H9 (cell line): ENCODE data around the gene KIF15. TPM values are rescaled to one million over a fixed set of nuclear protein-coding genes. Genes with fewer than 3 reads are reported as not detected.

Source experiments
- DNase-seq: peaks from one replicate; pipeline ENCODE4 v3.0.0-alpha.2; 2017
- H2AFZ ChIP-seq: one replicate; pipeline ENCODE4 v1.6.1; 2013; ENCODE audit warnings: mild to moderate bottlenecking, low read length, control low read depth, moderate library complexity
- H2AK5ac ChIP-seq: 2 replicates; pipeline ENCODE4 v1.6.1; 2013; ENCODE audit warnings: low read length, control low read depth, mixed read lengths; ENCODE audit not compliant: insufficient read length
- H2BK120ac ChIP-seq: one replicate; pipeline ENCODE4 v1.6.1; 2013; ENCODE audit warnings: low read depth, mild to moderate bottlenecking, low read length, control low read depth, inconsistent platforms; ENCODE audit not compliant: poor library complexity, severe bottlenecking
- H2BK12ac ChIP-seq: 2 replicates; pipeline ENCODE4 v1.6.1; 2013; ENCODE audit warnings: low read length, control low read depth, mixed read lengths, low read depth; ENCODE audit not compliant: insufficient read length
- H2BK15ac ChIP-seq: 2 replicates; pipeline ENCODE4 v1.6.1; 2013; ENCODE audit warnings: low read depth, low read length, control low read depth
- H2BK20ac ChIP-seq: one replicate; pipeline ENCODE4 v1.6.1; 2013; ENCODE audit warnings: low read depth, mild to moderate bottlenecking, low read length, control low read depth, inconsistent platforms; ENCODE audit not compliant: poor library complexity, severe bottlenecking
- H2BK5ac ChIP-seq: 2 replicates; pipeline ENCODE4 v1.6.1; 2013; ENCODE audit warnings: low read length, control low read depth, mixed read lengths; ENCODE audit not compliant: insufficient read length
- H3K14ac ChIP-seq: 2 replicates; pipeline ENCODE4 v1.6.1; 2013; ENCODE audit warnings: low read length, control low read depth; ENCODE audit not compliant: insufficient read depth
- H3K18ac ChIP-seq: 2 replicates; pipeline ENCODE4 v1.6.1; 2013; ENCODE audit warnings: low read depth, mild to moderate bottlenecking, mixed read lengths, low read length, control low read depth; ENCODE audit not compliant: insufficient read length
- H3K23ac ChIP-seq: 2 replicates; pipeline ENCODE4 v1.6.1; 2013; ENCODE audit warnings: low read length, control low read depth, mixed read lengths, low read depth; ENCODE audit not compliant: insufficient read length
- H3K23me2 ChIP-seq: 2 replicates; pipeline ENCODE4 v1.6.1; 2013; ENCODE audit warnings: low read depth, mild to moderate bottlenecking, mixed read lengths, low read length, control low read depth; ENCODE audit not compliant: insufficient read length, poor library complexity, severe bottlenecking
- H3K27ac ChIP-seq: 2 replicates; pipeline ENCODE4 v1.5.1; 2013; ENCODE audit warnings: low read length, control low read depth, mixed read lengths, low read depth; ENCODE audit not compliant: insufficient read length
- H3K27me3 ChIP-seq: 2 replicates; pipeline ENCODE4 v1.6.1; 2013; ENCODE audit warnings: low read length, control low read depth, inconsistent platforms; ENCODE audit not compliant: insufficient read depth
- H3K4ac ChIP-seq: 2 replicates; pipeline ENCODE4 v1.6.1; 2013; ENCODE audit warnings: low read depth, mild to moderate bottlenecking, control low read depth, inconsistent platforms, low read length, moderate library complexity
- H3K4me1 ChIP-seq: 2 replicates; pipeline ENCODE4 v1.6.1; 2013; ENCODE audit warnings: low read length, control low read depth, inconsistent platforms; ENCODE audit not compliant: insufficient read depth
- H3K4me2 ChIP-seq: 2 replicates; pipeline ENCODE4 v1.6.1; 2013; ENCODE audit warnings: low read length, control low read depth, mixed read lengths; ENCODE audit not compliant: insufficient read length, insufficient read depth
- H3K56ac ChIP-seq: 2 replicates; pipeline ENCODE4 v1.6.1; 2013; ENCODE audit warnings: low read depth, mild to moderate bottlenecking, mixed read lengths, low read length, control low read depth; ENCODE audit not compliant: insufficient read length
- H3K79me1 ChIP-seq: 2 replicates; pipeline ENCODE4 v1.6.1; 2013; ENCODE audit warnings: low read depth, mild to moderate bottlenecking, moderate library complexity, low read length, control low read depth, inconsistent platforms; ENCODE audit not compliant: insufficient read depth, poor library complexity, severe bottlenecking
- H3K79me2 ChIP-seq: 2 replicates; pipeline ENCODE4 v1.6.1; 2013; ENCODE audit warnings: low read length, control low read depth, inconsistent platforms; ENCODE audit not compliant: insufficient read depth
- H3K9ac ChIP-seq: 2 replicates; pipeline ENCODE4 v1.6.1; 2013; ENCODE audit warnings: low read length, control low read depth, mixed read lengths; ENCODE audit not compliant: insufficient read length; ENCODE audit errors: extremely low read depth
- H3K9me3 ChIP-seq: one replicate; pipeline ENCODE4 v1.6.1; 2013; ENCODE audit warnings: low read depth, low read length, inconsistent platforms; ENCODE audit not compliant: control insufficient read depth
- H3T11ph ChIP-seq: one replicate; pipeline ENCODE4 v1.6.1; 2013; ENCODE audit warnings: mild to moderate bottlenecking, low read length, control low read depth, inconsistent platforms
- H4K20me1 ChIP-seq: one replicate; pipeline ENCODE4 v1.6.1; 2013; ENCODE audit not compliant: control insufficient read depth, insufficient read length, insufficient read depth
- H4K5ac ChIP-seq: 2 replicates; pipeline ENCODE4 v1.6.1; 2013; ENCODE audit warnings: low read depth, mild to moderate bottlenecking, mixed read lengths, low read length, control low read depth; ENCODE audit not compliant: insufficient read length
- H4K8ac ChIP-seq: replicated peaks from 2 replicates; pipeline ENCODE4 v1.6.1; 2013; ENCODE audit warnings: low read length, control low read depth, mixed read lengths, low read depth; ENCODE audit not compliant: insufficient read length
- H4K91ac ChIP-seq: 2 replicates; pipeline ENCODE4 v1.6.1; 2013; ENCODE audit warnings: low read depth, mild to moderate bottlenecking, moderate library complexity, mixed read lengths, low read length, control low read depth; ENCODE audit not compliant: insufficient read length
- H3K27ac Mint-ChIP-seq, 3 experiments: 2 replicates in 2 of 3; 3 replicates in 1 of 3; pipeline ENCODE4 v1.8.0; 2020 to 2021; ENCODE audit warnings: mixed read lengths in 3 of 3, mild to moderate bottlenecking in 1 of 3, moderate library complexity in 1 of 3
- H3K27me3 Mint-ChIP-seq: 2 replicates; pipeline ENCODE4 v1.8.0; 2021; ENCODE audit warnings: low read depth, mild to moderate bottlenecking, moderate library complexity, mixed read lengths
- H3K36me3 Mint-ChIP-seq, 3 experiments: 2 replicates in 2 of 3; 3 replicates in 1 of 3; pipeline ENCODE4 v1.8.0; 2020 to 2021; ENCODE audit warnings: low read depth in 3 of 3, mixed read lengths in 3 of 3; ENCODE audit not compliant: insufficient read depth in 1 of 3
- H3K4me1 Mint-ChIP-seq, 2 experiments: 2 replicates each; pipeline ENCODE4 v1.8.0; 2020; ENCODE audit warnings: mixed read lengths in 2 of 2
- H3K4me3 Mint-ChIP-seq, 2 experiments: 2 replicates in 1 of 2; 3 replicates in 1 of 2; pipeline ENCODE4 v1.8.0; 2020 to 2021; ENCODE audit warnings: mild to moderate bottlenecking in 2 of 2, mixed read lengths in 2 of 2, moderate library complexity in 1 of 2
- H3K9me3 Mint-ChIP-seq, 2 experiments: 2 replicates in 1 of 2; 3 replicates in 1 of 2; pipeline ENCODE4 v1.8.0; 2020; ENCODE audit warnings: mild to moderate bottlenecking in 2 of 2, mixed read lengths in 2 of 2, moderate library complexity in 1 of 2
- WGBS: extraction: QIAGEN DNeasy Blood & Tissue Kit; methylation state at CpG from one replicate; pipeline ENCODE4 v1.1.7; 2013; ENCODE audit warnings: missing lambda C conversion rate, low lambda C conversion rate, mixed read lengths; ENCODE audit not compliant: insufficient read length; ENCODE audit errors: extremely low coverage; 5-methylcytosine and 5-hydroxymethylcytosine counted together
- total RNA-seq: library from RNA; stranded (reverse); gene quantifications from 2 replicates; pipeline ENCODE4 v1.2.1, GENCODE V29; 2021
- TF ChIP-seq, protein P1 (sequence below): fragments of 200-600 bp; sonication (generic); conservative IDR thresholded peaks from 3 replicates; pipeline ENCODE4 v1.8.0; 2021; ENCODE audit warnings: antibody characterized with exemption, mild to moderate bottlenecking

Gene KIF15
- total RNA-seq, 1 experiment from 2014 or later: 25.0 TPM

DNA sequence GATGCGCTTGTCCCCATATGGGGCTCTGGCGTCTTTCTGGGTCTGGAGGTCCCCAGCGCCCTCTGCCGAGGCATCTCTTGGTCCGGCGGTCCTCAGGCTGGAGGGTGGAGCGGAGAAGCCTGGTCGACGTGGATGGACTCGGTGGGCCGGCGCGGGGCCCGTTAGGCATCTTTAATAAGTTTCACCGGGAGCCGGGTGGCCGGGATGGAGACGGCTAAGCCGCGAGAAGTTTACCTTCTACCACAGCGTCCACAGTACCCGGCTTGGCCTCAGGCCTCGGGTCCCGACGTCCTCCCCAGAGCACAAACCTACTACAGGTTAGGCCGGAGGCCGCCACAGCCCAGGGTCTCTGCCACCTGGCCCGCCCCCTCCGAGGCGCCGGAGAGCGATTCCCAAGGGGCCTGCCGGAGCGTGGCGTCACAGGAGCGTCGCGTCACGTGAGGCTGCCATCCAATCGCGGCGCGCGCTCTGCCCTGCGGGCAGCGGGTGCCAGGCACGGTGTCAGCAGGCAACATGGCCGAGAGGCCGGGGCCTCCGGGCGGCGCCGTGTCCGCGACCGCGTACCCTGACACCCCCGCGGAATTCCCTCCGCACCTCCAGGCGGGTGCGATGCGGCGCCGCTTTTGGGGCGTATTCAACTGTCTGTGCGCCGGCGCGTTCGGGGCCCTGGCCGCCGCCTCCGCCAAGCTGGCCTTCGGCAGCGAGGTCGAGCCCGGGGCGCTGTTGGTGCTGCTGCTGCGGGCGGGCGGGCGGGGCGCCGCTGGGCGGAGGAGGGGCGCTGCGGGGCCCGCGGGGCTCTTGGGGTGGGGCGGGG is 100.0 kb downstream of the KIF15 start, which contains the start of gene TMEM42:
Gene TMEM42, plus strand, starts transcription at position 501 of the 814 bp plus-strand sequence. Its CDS starts 13 bp downstream, at position 514.
- H4K5ac ChIP-seq: no peak within 1 kb of the TSS
- no peak within 1 kb of the TSS for H3K4ac ChIP-seq
- no CpG with 5 or more reads among the region's 91 CpGs for WGBS
- TF ChIP-seq, protein P1, sequence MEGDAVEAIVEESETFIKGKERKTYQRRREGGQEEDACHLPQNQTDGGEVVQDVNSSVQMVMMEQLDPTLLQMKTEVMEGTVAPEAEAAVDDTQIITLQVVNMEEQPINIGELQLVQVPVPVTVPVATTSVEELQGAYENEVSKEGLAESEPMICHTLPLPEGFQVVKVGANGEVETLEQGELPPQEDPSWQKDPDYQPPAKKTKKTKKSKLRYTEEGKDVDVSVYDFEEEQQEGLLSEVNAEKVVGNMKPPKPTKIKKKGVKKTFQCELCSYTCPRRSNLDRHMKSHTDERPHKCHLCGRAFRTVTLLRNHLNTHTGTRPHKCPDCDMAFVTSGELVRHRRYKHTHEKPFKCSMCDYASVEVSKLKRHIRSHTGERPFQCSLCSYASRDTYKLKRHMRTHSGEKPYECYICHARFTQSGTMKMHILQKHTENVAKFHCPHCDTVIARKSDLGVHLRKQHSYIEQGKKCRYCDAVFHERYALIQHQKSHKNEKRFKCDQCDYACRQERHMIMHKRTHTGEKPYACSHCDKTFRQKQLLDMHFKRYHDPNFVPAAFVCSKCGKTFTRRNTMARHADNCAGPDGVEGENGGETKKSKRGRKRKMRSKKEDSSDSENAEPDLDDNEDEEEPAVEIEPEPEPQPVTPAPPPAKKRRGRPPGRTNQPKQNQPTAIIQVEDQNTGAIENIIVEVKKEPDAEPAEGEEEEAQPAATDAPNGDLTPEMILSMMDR: peak; percentile 53
- H2BK12ac ChIP-seq: no peak within 1 kb of the TSS
- peaks cover 6% of the 10 kb centered on the region for H3K23me2 ChIP-seq
- H4K8ac ChIP-seq: no peak within 1 kb of the TSS
- no peak within 1 kb of the TSS for H2BK20ac ChIP-seq
- H3K27me3 Mint-ChIP-seq: no peaks in the 10 kb centered on the region
- H3K9me3 ChIP-seq: no peaks in the 10 kb centered on the region
- H3K79me2 ChIP-seq: no peaks in the 10 kb centered on the region
- H3K4me1 Mint-ChIP-seq: peaks cover 8% of the 10 kb centered on the region in 2 experiments
- H3K9me3 Mint-ChIP-seq: no peaks in the 10 kb centered on the region
- H3T11ph ChIP-seq: no peak within 1 kb of the TSS
- H3K14ac ChIP-seq: peak within 1 kb of the TSS; percentile 84; the same call in 1 of the 2 replicates
- H4K20me1 ChIP-seq: no peaks in the 10 kb centered on the region
- 0 out of 2 replicates have a peak, but pooled peaks cover 2% of the 10 kb centered on the region for H3K4me1 ChIP-seq
- H3K4me3 Mint-ChIP-seq: peak within 1 kb of the TSS; percentile 83 to 91
- H3K27me3 ChIP-seq: no peaks in the 10 kb centered on the region
- H2AK5ac ChIP-seq: no peak within 1 kb of the TSS
- H2AFZ ChIP-seq: no peak within 1 kb of the TSS
- H3K79me1 ChIP-seq: no peaks in the 10 kb centered on the region
- H2BK120ac ChIP-seq: no peak within 1 kb of the TSS
- H3K4me2 ChIP-seq: peak within 1 kb of the TSS; percentile 85
- peaks cover 10 to 12% (median 11%) of the 10 kb centered on the region in 3 experiments; a peak in 6 of 7 replicates for H3K36me3 Mint-ChIP-seq
- H2BK15ac ChIP-seq: no peak within 1 kb of the TSS
- H3K27ac ChIP-seq: no peak within 1 kb of the TSS
- H3K27ac Mint-ChIP-seq: peak within 1 kb of the TSS; percentile 89 to 94 (median 93)
- H2BK5ac ChIP-seq: no peak within 1 kb of the TSS
- no peak within 1 kb of the TSS for H4K91ac ChIP-seq
- peak within 1 kb of the TSS; percentile 27 for H3K9ac ChIP-seq
- no peak within 1 kb of the TSS for H3K23ac ChIP-seq
- peak within 1 kb of the TSS; percentile 80 for H3K18ac ChIP-seq
- peak; percentile 97 for DNase-seq
- no peak within 1 kb of the TSS for H3K56ac ChIP-seq
